Activated T-helper 1 cell treated with Interleukin-2 at 50 U/mL for 16 hours (primary cell): ENCODE data around the gene INSM2.

ENCODE experiments used
- DNase-seq: peaks from one replicate; pipeline ENCODE4 v3.0.0-alpha.2; 2020; ENCODE audit warnings: low read depth

The INSM2 gene

DNA sequence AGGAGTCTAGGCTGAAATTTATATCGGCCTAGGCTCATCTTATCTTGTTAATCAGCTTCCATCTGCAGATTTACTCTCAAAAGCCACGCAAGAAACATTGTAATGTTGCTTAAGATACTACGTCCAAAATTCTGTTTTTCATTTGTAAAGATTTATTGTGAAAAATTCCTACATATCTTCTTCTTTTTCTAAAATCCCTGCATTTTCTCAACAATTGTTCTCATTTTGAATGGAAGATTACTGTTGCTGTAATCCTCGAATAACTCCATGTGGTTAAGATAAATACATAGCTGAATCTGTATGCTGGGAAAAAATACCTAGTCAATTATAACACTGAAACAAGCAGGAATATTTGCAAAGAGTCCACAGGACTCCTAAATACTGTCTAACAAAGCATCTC lies 15.6 kb downstream of the INSM2 start:
- no peak for DNase-seq

DNA sequence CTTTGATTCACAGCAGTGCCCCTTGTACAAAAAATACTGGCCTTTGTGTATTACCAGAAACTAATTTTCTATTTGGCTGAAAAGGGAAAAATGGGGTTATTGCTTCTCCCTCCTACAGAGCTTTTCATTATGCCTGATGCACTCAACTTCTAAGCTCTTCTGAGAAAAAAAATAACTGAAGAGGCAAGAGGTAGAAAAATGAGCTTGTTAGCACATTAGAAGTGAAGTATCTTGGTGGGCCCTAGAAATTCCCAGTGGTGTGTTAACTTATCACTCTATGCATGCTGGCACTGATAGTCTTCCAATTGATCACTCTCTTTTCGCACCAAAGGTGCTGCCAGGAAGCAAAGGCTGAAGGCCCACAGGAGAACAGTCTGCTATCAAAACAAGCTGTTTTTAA lies 17.1 kb downstream of the INSM2 start:
- no peak for DNase-seq

DNA sequence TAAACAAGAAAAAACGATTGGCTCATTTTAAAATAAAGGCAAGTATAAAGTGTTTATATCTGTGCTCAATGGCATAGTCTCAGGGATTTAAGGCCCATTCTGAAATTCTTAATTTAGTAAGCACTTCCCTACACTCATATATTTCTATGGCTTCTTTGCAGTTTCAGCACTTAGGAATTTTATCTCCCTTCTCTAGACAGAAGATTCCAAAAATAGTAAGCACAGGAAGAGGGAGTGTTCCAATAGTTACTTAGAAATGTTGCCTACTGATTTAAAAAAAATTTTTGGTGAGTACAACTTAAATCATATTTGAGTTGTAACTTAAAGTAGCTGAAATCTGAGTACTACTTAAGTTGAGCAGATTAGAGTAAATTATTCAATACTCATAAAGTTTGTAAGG lies 19.8 kb downstream of the INSM2 start:
- DNase-seq = no peak

DNA sequence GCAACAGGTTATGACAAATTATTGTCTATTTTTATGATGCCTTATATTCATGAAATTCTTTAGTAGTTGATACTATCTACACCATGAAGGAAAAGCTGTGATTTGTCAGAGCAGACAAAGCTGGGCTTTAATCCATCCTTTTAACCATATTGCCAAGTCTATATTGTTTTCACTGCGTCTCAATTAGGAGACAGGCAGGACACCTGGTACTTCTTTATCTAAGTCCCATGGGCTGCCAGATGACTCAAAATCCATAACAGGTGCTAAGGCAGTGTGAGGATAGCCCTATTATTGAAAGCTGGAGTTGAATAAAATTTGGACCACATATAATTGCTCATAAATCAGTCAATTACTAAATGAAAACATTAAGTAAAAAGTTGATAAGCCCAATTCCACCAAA lies 22.6 kb downstream of the INSM2 start:
- DNase-seq = no peak

DNA sequence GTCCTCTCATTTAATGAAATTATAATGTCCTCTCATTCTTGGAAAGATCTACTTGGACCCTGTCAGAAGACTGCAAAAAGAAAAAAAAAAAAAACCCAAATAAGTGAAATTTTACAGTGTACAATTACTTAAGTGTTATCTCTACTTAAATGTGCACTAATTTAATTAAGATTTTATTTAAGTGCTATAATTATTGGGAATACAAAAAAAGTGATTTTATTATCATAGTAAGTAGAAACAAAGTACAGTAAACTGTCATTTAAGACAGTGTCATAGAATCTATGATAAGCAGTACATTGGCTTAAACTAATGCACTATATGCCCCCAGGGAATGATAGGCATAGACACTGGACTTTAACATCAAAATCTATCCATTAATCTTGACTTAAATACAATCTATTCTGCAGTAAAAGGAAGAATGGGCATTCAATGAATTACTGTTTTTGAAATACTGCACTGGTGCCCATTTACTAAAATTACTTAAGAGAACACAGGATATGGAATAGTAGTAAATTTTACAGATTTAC lies 23.3 kb downstream of the INSM2 start:
- no peak for DNase-seq

DNA sequence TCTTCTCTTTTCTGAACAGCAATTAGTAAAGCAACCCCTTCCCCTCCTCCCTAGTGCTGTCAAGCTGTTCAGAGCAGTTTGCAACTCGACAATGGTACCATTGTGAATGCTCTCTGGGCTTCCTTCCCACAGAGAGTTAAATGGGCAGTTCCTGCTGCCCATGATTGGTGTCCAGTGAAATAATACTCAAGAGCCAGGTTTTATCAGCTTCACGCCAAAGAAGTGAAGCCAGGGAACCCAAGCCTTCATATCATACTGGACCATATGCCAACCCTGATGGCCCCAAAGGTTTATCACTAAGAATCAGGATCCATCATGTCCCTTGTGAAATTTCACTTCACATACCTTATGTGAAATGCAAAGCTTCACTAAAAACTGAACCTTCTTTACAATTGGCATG lies 24.7 kb downstream of the INSM2 start:
- DNase-seq = no peak

DNA sequence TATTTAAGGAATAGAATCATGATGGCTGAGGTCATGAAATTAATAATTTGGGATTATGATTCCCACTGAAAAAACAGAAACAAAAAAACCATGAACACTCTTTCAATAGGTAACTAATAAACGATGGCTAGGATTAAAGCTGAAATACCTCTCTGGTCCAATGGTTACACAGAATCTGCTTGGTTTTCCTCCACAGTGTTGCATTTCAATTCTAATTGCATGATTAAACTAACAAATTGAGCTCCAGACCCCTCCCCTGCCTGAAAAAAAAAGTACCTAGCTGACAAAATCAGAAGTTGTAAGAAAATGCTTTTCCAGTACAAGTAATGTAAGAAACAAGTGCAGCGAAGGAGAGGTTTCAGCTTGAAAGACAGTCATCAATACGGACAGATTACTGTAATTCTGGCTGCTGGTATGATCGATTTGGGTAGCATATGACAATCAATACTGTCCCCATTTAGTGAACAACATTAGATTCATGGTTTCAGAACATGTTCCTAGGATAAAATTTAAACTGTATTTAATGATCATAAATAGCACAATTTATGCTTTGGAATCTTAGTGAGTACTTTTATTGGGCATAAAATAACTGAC lies 32.0 kb downstream of the INSM2 start:
- no peak for DNase-seq

DNA sequence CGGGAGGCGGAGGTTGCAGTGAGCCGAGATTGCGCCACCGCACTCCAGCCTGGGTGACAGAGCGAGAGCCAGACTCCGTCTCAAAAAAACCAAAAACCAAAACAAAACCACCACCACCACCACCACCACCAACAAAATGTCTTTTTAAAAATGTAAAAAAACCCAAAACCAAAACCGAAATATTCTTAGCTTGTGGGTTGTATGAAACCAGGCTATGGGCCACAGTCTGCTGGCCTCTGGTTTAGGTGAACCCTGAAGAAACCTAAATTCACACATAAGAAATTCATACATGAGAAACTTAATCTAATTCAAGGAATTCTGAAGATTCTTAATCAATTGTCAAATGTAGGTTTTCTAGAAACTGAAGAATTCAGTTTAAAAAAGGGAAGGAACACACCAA lies 37.6 kb downstream of the INSM2 start:
- DNase-seq = no peak

DNA sequence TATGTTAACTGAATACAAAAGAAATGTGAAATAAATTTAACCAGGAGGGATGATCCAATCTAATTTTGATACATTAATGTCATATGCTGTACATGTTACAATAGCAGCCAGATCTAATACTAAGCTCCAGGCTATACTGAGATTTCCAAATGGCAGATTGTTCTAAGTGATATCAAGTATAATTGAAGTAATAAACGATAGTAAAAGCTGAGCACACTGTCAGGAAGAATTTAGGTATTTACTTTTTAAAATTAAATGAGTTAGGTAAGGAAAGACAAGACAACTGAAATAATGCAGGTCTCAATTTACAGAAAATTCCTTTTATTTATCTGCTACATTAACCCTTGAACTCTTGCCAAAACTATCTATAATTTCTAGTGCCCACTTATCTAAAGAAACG lies 39.9 kb downstream of the INSM2 start:
- no peak for DNase-seq

DNA sequence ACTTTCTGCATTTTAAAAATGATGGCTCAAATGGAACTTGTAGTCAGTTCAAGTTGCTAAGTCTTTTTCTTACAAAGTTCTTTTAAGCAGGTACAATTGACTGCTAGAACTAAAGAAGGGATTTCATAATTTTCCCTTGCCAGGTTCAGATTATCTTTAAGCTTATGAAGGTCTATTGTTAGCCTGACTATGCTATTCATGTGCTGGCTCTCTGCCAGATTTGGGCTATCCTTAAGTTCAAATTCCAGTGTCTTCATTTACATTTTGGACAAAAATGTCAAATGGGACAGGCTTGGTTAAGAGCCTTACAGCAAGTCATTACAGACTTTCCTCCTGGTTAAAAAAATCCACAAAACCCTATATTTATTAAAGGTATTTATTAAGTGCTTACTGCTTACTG lies 42.3 kb downstream of the INSM2 start:
- no peak for DNase-seq

DNA sequence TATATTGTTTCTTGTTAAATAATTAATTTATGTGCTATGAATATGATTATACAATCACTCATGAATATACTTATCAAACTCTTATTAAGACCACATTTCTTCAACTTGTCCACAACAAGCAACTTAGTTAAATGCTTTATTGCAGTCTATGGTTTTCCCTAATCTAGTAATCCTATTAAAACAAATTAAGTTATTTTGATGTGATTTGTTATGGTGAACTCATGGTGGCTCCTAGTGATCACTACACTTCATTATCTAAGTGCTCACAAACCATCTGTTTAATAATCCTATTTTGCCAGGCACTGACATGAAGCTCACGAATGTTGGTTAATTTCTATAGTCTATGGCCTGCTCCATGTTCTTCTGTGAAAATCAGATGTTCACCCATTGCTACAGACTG lies 42.9 kb downstream of the INSM2 start:
- DNase-seq = no peak

DNA sequence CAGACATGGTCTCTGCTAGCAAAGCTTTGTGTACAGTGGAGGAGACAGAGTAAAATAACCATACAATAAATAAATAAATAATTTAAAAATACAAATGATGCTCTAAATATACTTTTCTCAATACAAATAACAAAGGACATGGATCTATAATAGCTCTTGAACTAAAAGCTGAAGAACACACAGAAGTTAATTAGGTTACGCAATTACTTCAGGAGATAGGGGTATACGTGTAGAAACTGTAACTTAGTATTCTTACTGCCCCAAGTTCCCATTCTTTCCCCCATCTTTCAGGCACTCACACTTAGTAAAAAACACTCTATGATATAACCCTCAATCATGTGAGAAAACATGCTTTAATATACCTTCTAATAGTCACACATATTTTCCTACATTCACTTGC lies 44.2 kb downstream of the INSM2 start:
- no peak for DNase-seq

DNA sequence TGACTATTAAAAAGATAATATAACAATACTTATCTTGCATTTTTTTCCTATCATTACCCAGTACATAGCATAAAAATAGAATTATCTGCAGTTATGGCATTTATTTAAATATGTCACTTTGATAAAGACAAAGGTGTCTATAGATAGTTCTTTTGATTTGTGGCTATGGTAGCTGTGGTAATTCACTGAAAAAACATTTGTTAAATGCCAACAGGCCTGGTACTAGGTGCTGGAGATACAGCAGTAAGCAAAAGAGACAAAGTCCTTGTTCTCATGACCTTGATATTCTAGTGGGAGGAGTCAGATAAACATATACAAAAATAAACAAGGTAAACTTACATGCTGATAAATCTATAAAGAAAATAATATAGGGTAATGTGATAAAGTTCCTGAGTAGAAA lies 44.7 kb downstream of the INSM2 start:
- no peak for DNase-seq
